HCT116 (cell line): ENCODE results near the gene TBL2. TPM values are rescaled to one million over a fixed set of nuclear protein-coding genes. Genes with fewer than 3 reads are reported as not detected.

ENCODE experiments used
- ATAC-seq: fragments of 200-7000 bp; cut with Tn5 transposase; 2 replicates; pipeline ENCODE4 v1.9.1; 2020; ENCODE audit warnings: mild to moderate bottlenecking, moderate library complexity
- BruUV-seq: library from RNA; stranded (reverse); fragments of 400-500 nt; replicated peaks from 2 replicates; lab custom pipeline; 2021; lab: Mats Ljungman, UMichigan
- CTCF ChIA-PET: fragments of 300-600 bp; sonication (Branson Sonifier 250); formaldehyde crosslinking; loops from one replicate; lab custom pipeline; 2021; ENCODE audit warnings: antibody characterized with exemption; lab: Charles Lee
- POLR2A ChIA-PET: fragments of 300-600, 350-600 bp; sonication (Branson Sonifier 250); formaldehyde crosslinking; loops from one replicate; lab custom pipeline; 2021; ENCODE audit warnings: antibody characterized with exemption; lab: Charles Lee
- RAD21 ChIA-PET, 2 experiments: fragments of 300-600 bp; sonication (Branson Sonifier 250); formaldehyde crosslinking; loops; one replicate each; lab custom pipeline; 2023; ENCODE audit warnings: low total read pairs in 2 of 2; ENCODE audit not compliant: uncharacterized antibody in 2 of 2, unreplicated experiment in 2 of 2, low non-redundant PET in 1 of 2; lab: Charles Lee
- DNase-seq: peaks from one replicate; pipeline ENCODE4 v3.0.0-alpha.2; 2010; ENCODE audit warnings: low read depth, low spot score
- H2AFZ ChIP-seq: fragments of 200-600 bp; shearing (Covaris generic), sonication (generic); 2 replicates; pipeline ENCODE4 v1.6.1; 2017; ENCODE audit warnings: low read depth, mixed run types, mixed read lengths, antibody characterized with exemption, low read length; ENCODE audit not compliant: poor library complexity, severe bottlenecking
- H3K27ac ChIP-seq: 2 replicates; pipeline ENCODE4 v1.5.1; 2012; ENCODE audit warnings: low read depth, low read length
- H3K27me3 ChIP-seq: fragments of 200-600 bp; sonication (generic); 2 replicates; pipeline ENCODE4 v1.6.1; 2016; ENCODE audit warnings: mixed run types, low read length, mixed read lengths; ENCODE audit not compliant: insufficient read depth
- H3K36me3 ChIP-seq, 2 experiments: fragments of 200-500 bp in 1 of 2; fragments of 200-600 bp in 1 of 2; sonication (Bioruptor generic) in 1 of 2; sonication (generic) in 1 of 2; 2 replicates each; pipeline versions ENCODE4 v1.5.1 to v1.6.1; 2014 to 2016; ENCODE audit warnings: low read length in 2 of 2, inconsistent platforms in 1 of 2, mixed read lengths in 1 of 2, mixed run types in 1 of 2; ENCODE audit not compliant: insufficient read depth in 2 of 2, control insufficient read depth in 1 of 2
- H3K4me1 ChIP-seq, 2 experiments: fragments of 200-600 bp in 1 of 2; sonication (generic) in 1 of 2; 2 replicates each; pipeline versions ENCODE4 v1.5.1 to v1.6.1; 2012 to 2017; ENCODE audit warnings: low read length in 2 of 2, inconsistent platforms in 1 of 2, mild to moderate bottlenecking in 1 of 2, mixed read lengths in 1 of 2, mixed run types in 1 of 2, moderate library complexity in 1 of 2; ENCODE audit not compliant: insufficient read depth in 2 of 2, control insufficient read depth in 1 of 2
- H3K4me2 ChIP-seq: fragments of 200-600 bp; sonication (generic); 2 replicates; pipeline ENCODE4 v1.6.1; 2017; ENCODE audit warnings: mixed run types, low read length, mixed read lengths
- H3K4me3 ChIP-seq, 2 experiments: fragments of 200-600 bp in 1 of 2; sonication (generic) in 1 of 2; replicated peaks in 1 of 2; 2 replicates each; pipeline ENCODE4 v1.5.1; 2011 to 2016; ENCODE audit warnings: low read length in 2 of 2, control low read depth in 1 of 2, low read depth in 1 of 2, mild to moderate bottlenecking in 1 of 2, mixed read lengths in 1 of 2, mixed run types in 1 of 2
- H3K79me2 ChIP-seq: fragments of 200-600 bp; sonication (generic); 2 replicates; pipeline ENCODE4 v1.6.1; 2017; ENCODE audit warnings: mild to moderate bottlenecking, mixed run types, low read length, moderate library complexity, mixed read lengths; ENCODE audit not compliant: insufficient read depth
- H3K9ac ChIP-seq: fragments of 200-600 bp; sonication (generic); 2 replicates; pipeline ENCODE4 v1.6.1; 2016; ENCODE audit warnings: low read length, mixed read lengths
- H3K9me2 ChIP-seq: fragments of 200-600 bp; sonication (generic), shearing (Covaris generic); 2 replicates; pipeline ENCODE4 v1.6.1; 2017; ENCODE audit warnings: mixed run types, mild to moderate bottlenecking, moderate library complexity; ENCODE audit not compliant: insufficient read depth
- H3K9me3 ChIP-seq, 2 experiments: fragments of 200-500 bp in 1 of 2; fragments of 200-600 bp in 1 of 2; sonication (Bioruptor generic) in 1 of 2; sonication (generic) in 1 of 2; 2 replicates each; pipeline ENCODE4 v1.6.1; 2014 to 2017; ENCODE audit warnings: low read length in 2 of 2, mixed read lengths in 2 of 2, inconsistent platforms in 1 of 2, low read depth in 1 of 2, mild to moderate bottlenecking in 1 of 2, mixed run types in 1 of 2, moderate library complexity in 1 of 2; ENCODE audit not compliant: control insufficient read depth in 1 of 2, insufficient read depth in 1 of 2
- H4K20me1 ChIP-seq: fragments of 200-600 bp; sonication (generic), shearing (Covaris generic); 2 replicates; pipeline ENCODE4 v1.6.1; 2017; ENCODE audit warnings: mixed run types, mild to moderate bottlenecking, moderate library complexity; ENCODE audit not compliant: insufficient read depth
- CEBPB ChIP-seq: IDR thresholded peaks from 2 replicates; pipeline ENCODE4 v1.6.1; 2012; ENCODE audit warnings: low read depth
- ELF1 ChIP-seq: IDR thresholded peaks from 2 replicates; pipeline ENCODE4 v1.6.1; 2012; ENCODE audit warnings: low read depth, borderline replicate concordance
- MAX ChIP-seq: IDR thresholded peaks from 2 replicates; pipeline ENCODE4 v1.6.1; 2012
- POLR2AphosphoS5 ChIP-seq: IDR thresholded peaks from 2 replicates; pipeline ENCODE4 v1.6.1; 2011; ENCODE audit warnings: mild to moderate bottlenecking, low read depth, low read length, moderate library complexity
- SIN3A ChIP-seq: IDR thresholded peaks from 2 replicates; pipeline ENCODE4 v1.6.1; 2012; ENCODE audit warnings: low read depth
- SP1 ChIP-seq: IDR thresholded peaks from 2 replicates; pipeline ENCODE4 v1.6.1; 2012; ENCODE audit warnings: low read depth
- YY1 ChIP-seq: IDR thresholded peaks from 2 replicates; pipeline ENCODE4 v1.6.1; 2011; ENCODE audit warnings: low read length, low read depth, moderate library complexity, mild to moderate bottlenecking; ENCODE audit not compliant: insufficient replicate concordance; ENCODE audit errors: extremely low read depth
- ZFX ChIP-seq: fragments of 450-650 bp; IDR thresholded peaks from 2 replicates; pipeline ENCODE4 v1.6.1; 2017
- intact Hi-C: fragments of 100-400 bp; cut with micrococcal nuclease; formaldehyde crosslinking; loops from 2 replicates; pipeline ENCODE4 v1.10.0; 2022
- total RNA-seq: library from RNA; stranded (reverse); gene quantifications from one replicate; pipeline ENCODE4 v1.2.1, GENCODE V29; 2021; ENCODE audit not compliant: unreplicated experiment

TBL2 gene
- total RNA-seq, 1 experiment from 2014 or later = 55.0 TPM

- Histone ChIP-seq H3K9ac (peak overlapping the region; percentile 89), H3K27ac (peak overlapping the region; percentile 99), H3K27me3 (no peaks in the 10 kb centered on the region), H4K20me1 (no peaks in the 10 kb centered on the region), H3K4me2 (peak overlapping the region; percentile 90), H3K9me2 (no peaks in the 10 kb centered on the region), H3K9me3 (no peaks in the 10 kb centered on the region), H3K36me3 (peaks cover 0 to 6% of the 10 kb centered on the region in 2 experiments; a peak in 3 of 4 replicates), H2AFZ (no peak overlapping the region), H3K4me1 (peaks cover 16 to 35% of the 10 kb centered on the region in 2 experiments), H3K4me3 (peak overlapping the region; percentile 94 to 99), H3K79me2 (peaks cover 49% of the 10 kb centered on the region)
- no TSS peak for BruUV-seq
- ATAC-seq = peak; percentile 91
- TF ChIP-seq POLR2AphosphoS5 (peak; percentile 70), SIN3A (0 out of 2 replicates have a peak, but pooled peaks have one; percentile 61), CEBPB (no peak), SP1 (peak; percentile 37; the same call in 1 of the 2 replicates), YY1 (peak; percentile 19), ELF1 (no peak; the same call in 1 of the 2 replicates), MAX (peak; percentile 31; the same call in 1 of the 2 replicates), ZFX (no peak)
- ChIA-PET RAD21 (no interaction called here), POLR2A (interaction anchor here (0.8 to 1.1 kb wide), 3 partner anchors 9 to 35 kb away, joined by 3 to 5 read pairs (median 3); partner anchors contain the start of gene BAZ1B), CTCF (no interaction called here)
- intact Hi-C loops = loop anchor here (1.0 kb wide), 1 partner anchor 35 kb away; the partner anchor contains the start of gene BAZ1B
- DNase-seq = peak; percentile 75
Observed at GRCh38 chr7:73557108-73557396, 21.3 kb downstream of the TBL2 start.
